HCT116 (cell line): ENCODE measurements around the gene FCHSD2. TPM values are rescaled to one million over a fixed set of nuclear protein-coding genes. Genes with fewer than 3 reads are reported as not detected.
"Not testable (repeated sequence)": the region's sequence is repeated elsewhere in the genome, so short reads cannot be mapped to it uniquely, and the experiment has no call there.

Experiments
- ATAC-seq: fragments of 200-7000 bp; cut with Tn5 transposase; 2 replicates; pipeline ENCODE4 v1.9.1; 2020; ENCODE audit warnings: mild to moderate bottlenecking, moderate library complexity
- BruUV-seq: library from RNA; stranded (reverse); fragments of 400-500 nt; replicated peaks from 2 replicates; lab custom pipeline; 2021; lab: Mats Ljungman, UMichigan
- CTCF ChIA-PET: fragments of 300-600 bp; sonication (Branson Sonifier 250); formaldehyde crosslinking; loops from one replicate; lab custom pipeline; 2021; ENCODE audit warnings: antibody characterized with exemption; lab: Charles Lee
- POLR2A ChIA-PET: fragments of 300-600, 350-600 bp; sonication (Branson Sonifier 250); formaldehyde crosslinking; loops from one replicate; lab custom pipeline; 2021; ENCODE audit warnings: antibody characterized with exemption; lab: Charles Lee
- RAD21 ChIA-PET, 2 experiments: fragments of 300-600 bp; sonication (Branson Sonifier 250); formaldehyde crosslinking; loops; one replicate each; lab custom pipeline; 2023; ENCODE audit warnings: low total read pairs in 2 of 2; ENCODE audit not compliant: uncharacterized antibody in 2 of 2, unreplicated experiment in 2 of 2, low non-redundant PET in 1 of 2; lab: Charles Lee
- DNase-seq: peaks from one replicate; pipeline ENCODE4 v3.0.0-alpha.2; 2010; ENCODE audit warnings: low read depth, low spot score
- H2AFZ ChIP-seq: fragments of 200-600 bp; shearing (Covaris generic), sonication (generic); 2 replicates; pipeline ENCODE4 v1.6.1; 2017; ENCODE audit warnings: low read depth, mixed run types, mixed read lengths, antibody characterized with exemption, low read length; ENCODE audit not compliant: poor library complexity, severe bottlenecking
- H3K27ac ChIP-seq: 2 replicates; pipeline ENCODE4 v1.5.1; 2012; ENCODE audit warnings: low read depth, low read length
- H3K27me3 ChIP-seq: fragments of 200-600 bp; sonication (generic); 2 replicates; pipeline ENCODE4 v1.6.1; 2016; ENCODE audit warnings: mixed run types, low read length, mixed read lengths; ENCODE audit not compliant: insufficient read depth
- H3K36me3 ChIP-seq, 2 experiments: fragments of 200-500 bp in 1 of 2; fragments of 200-600 bp in 1 of 2; sonication (Bioruptor generic) in 1 of 2; sonication (generic) in 1 of 2; 2 replicates each; pipeline versions ENCODE4 v1.5.1 to v1.6.1; 2014 to 2016; ENCODE audit warnings: low read length in 2 of 2, inconsistent platforms in 1 of 2, mixed read lengths in 1 of 2, mixed run types in 1 of 2; ENCODE audit not compliant: insufficient read depth in 2 of 2, control insufficient read depth in 1 of 2
- H3K4me1 ChIP-seq, 2 experiments: fragments of 200-600 bp in 1 of 2; sonication (generic) in 1 of 2; 2 replicates each; pipeline versions ENCODE4 v1.5.1 to v1.6.1; 2012 to 2017; ENCODE audit warnings: low read length in 2 of 2, inconsistent platforms in 1 of 2, mild to moderate bottlenecking in 1 of 2, mixed read lengths in 1 of 2, mixed run types in 1 of 2, moderate library complexity in 1 of 2; ENCODE audit not compliant: insufficient read depth in 2 of 2, control insufficient read depth in 1 of 2
- H3K4me2 ChIP-seq: fragments of 200-600 bp; sonication (generic); 2 replicates; pipeline ENCODE4 v1.6.1; 2017; ENCODE audit warnings: mixed run types, low read length, mixed read lengths
- H3K4me3 ChIP-seq, 2 experiments: fragments of 200-600 bp in 1 of 2; sonication (generic) in 1 of 2; replicated peaks in 1 of 2; 2 replicates each; pipeline ENCODE4 v1.5.1; 2011 to 2016; ENCODE audit warnings: low read length in 2 of 2, control low read depth in 1 of 2, low read depth in 1 of 2, mild to moderate bottlenecking in 1 of 2, mixed read lengths in 1 of 2, mixed run types in 1 of 2
- H3K79me2 ChIP-seq: fragments of 200-600 bp; sonication (generic); 2 replicates; pipeline ENCODE4 v1.6.1; 2017; ENCODE audit warnings: mild to moderate bottlenecking, mixed run types, low read length, moderate library complexity, mixed read lengths; ENCODE audit not compliant: insufficient read depth
- H3K9ac ChIP-seq: fragments of 200-600 bp; sonication (generic); 2 replicates; pipeline ENCODE4 v1.6.1; 2016; ENCODE audit warnings: low read length, mixed read lengths
- H3K9me2 ChIP-seq: fragments of 200-600 bp; sonication (generic), shearing (Covaris generic); 2 replicates; pipeline ENCODE4 v1.6.1; 2017; ENCODE audit warnings: mixed run types, mild to moderate bottlenecking, moderate library complexity; ENCODE audit not compliant: insufficient read depth
- H3K9me3 ChIP-seq, 2 experiments: fragments of 200-500 bp in 1 of 2; fragments of 200-600 bp in 1 of 2; sonication (Bioruptor generic) in 1 of 2; sonication (generic) in 1 of 2; 2 replicates each; pipeline ENCODE4 v1.6.1; 2014 to 2017; ENCODE audit warnings: low read length in 2 of 2, mixed read lengths in 2 of 2, inconsistent platforms in 1 of 2, low read depth in 1 of 2, mild to moderate bottlenecking in 1 of 2, mixed run types in 1 of 2, moderate library complexity in 1 of 2; ENCODE audit not compliant: control insufficient read depth in 1 of 2, insufficient read depth in 1 of 2
- H4K20me1 ChIP-seq: fragments of 200-600 bp; sonication (generic), shearing (Covaris generic); 2 replicates; pipeline ENCODE4 v1.6.1; 2017; ENCODE audit warnings: mixed run types, mild to moderate bottlenecking, moderate library complexity; ENCODE audit not compliant: insufficient read depth
- ATF3 ChIP-seq: IDR thresholded peaks from 2 replicates; pipeline ENCODE4 v1.6.1; 2012
- CBX3 ChIP-seq: IDR thresholded peaks from 2 replicates; pipeline ENCODE4 v1.6.1; 2012; ENCODE audit warnings: low read depth
- FOSL1 ChIP-seq: IDR thresholded peaks from 2 replicates; pipeline ENCODE4 v1.6.1; 2012; ENCODE audit warnings: low read depth
- POLR2A ChIP-seq: IDR thresholded peaks from 2 replicates; pipeline ENCODE4 v1.7.0; 2011; ENCODE audit warnings: borderline replicate concordance; ENCODE audit not compliant: insufficient read depth, insufficient read length; ENCODE audit errors: extremely low read depth
- POLR2AphosphoS5 ChIP-seq: IDR thresholded peaks from 2 replicates; pipeline ENCODE4 v1.6.1; 2011; ENCODE audit warnings: mild to moderate bottlenecking, low read depth, low read length, moderate library complexity
- REST ChIP-seq: IDR thresholded peaks from 2 replicates; pipeline ENCODE4 v1.6.1; 2012; ENCODE audit warnings: low read depth
- SP1 ChIP-seq: IDR thresholded peaks from 2 replicates; pipeline ENCODE4 v1.6.1; 2012; ENCODE audit warnings: low read depth
- SRF ChIP-seq: IDR thresholded peaks from 2 replicates; pipeline ENCODE4 v1.6.1; 2012; ENCODE audit warnings: low read depth
- ZFX ChIP-seq: fragments of 450-650 bp; IDR thresholded peaks from 2 replicates; pipeline ENCODE4 v1.6.1; 2017
- intact Hi-C: fragments of 100-400 bp; cut with micrococcal nuclease; formaldehyde crosslinking; loops from 2 replicates; pipeline ENCODE4 v1.10.0; 2022
- total RNA-seq: library from RNA; stranded (reverse); gene quantifications from one replicate; pipeline ENCODE4 v1.2.1, GENCODE V29; 2021; ENCODE audit not compliant: unreplicated experiment

The FCHSD2 gene
- total RNA-seq, 1 experiment from 2014 or later: 15.0 TPM

- peak; percentile 16 for ATAC-seq
Measured at GRCh38 chr11:72812604-72812966, 329.5 kb downstream of the FCHSD2 start.

GRCh38 chr11:72811686-72812085 lies 330.4 kb downstream of the FCHSD2 start:
- BruUV-seq, H3K36me3 ChIP-seq, H3K9ac ChIP-seq, DNase-seq, ATAC-seq, H3K4me3 ChIP-seq, H3K9me2 ChIP-seq, H4K20me1 ChIP-seq, H2AFZ ChIP-seq, H3K9me3 ChIP-seq, intact Hi-C loops, RAD21 ChIA-PET, H3K27ac ChIP-seq, POLR2A ChIA-PET, H3K27me3 ChIP-seq: not testable (repeated sequence)
- peaks cover 27% of the 10 kb centered on the region for H3K79me2 ChIP-seq
- H3K4me2 ChIP-seq: peak overlapping the region; percentile 100; the same call in 1 of the 2 replicates
- CTCF ChIA-PET: interaction anchor here (0.6 to 2.8 kb wide), 2 partner anchors 17 to 88 kb away, joined by 3 to 27 read pairs; no protein-coding TSS in a partner anchor
- H3K4me1 ChIP-seq: peaks cover 9 to 38% of the 10 kb centered on the region in 2 experiments; a peak in 3 of 4 replicates

More at GRCh38 chr11:72812604-72812966, 329.5 kb downstream of the FCHSD2 start:
- peaks cover 27% of the 10 kb centered on the region for H3K79me2 ChIP-seq
- H3K4me2 ChIP-seq: peak overlapping the region; percentile 100
- H3K9me3 ChIP-seq: no peaks in the 10 kb centered on the region
- CTCF ChIA-PET: interaction anchor here (0.8 to 2.8 kb wide), 10 partner anchors 9 to 424 kb away, joined by 3 to 27 read pairs (median 4); no protein-coding TSS in a partner anchor
- RAD21 ChIA-PET: interaction anchor here in 1 of 2 experiments (1.4 kb wide), 1 partner anchor 88 kb away, joined by 5 read pairs; no protein-coding TSS in a partner anchor
- peaks cover 0 to 9% of the 10 kb centered on the region in 2 experiments; a peak in 1 of 4 replicates for H3K36me3 ChIP-seq
- TF ChIP-seq POLR2AphosphoS5 (no peak), FOSL1 (no peak), ZFX (no peak), POLR2A (no peak), SRF (no peak), SP1 (no peak), REST (no peak), ATF3 (no peak), CBX3 (no peak)
- TF ChIP-seq, all 23 proteins: peak for 0
- no peak for DNase-seq
- H2AFZ ChIP-seq: no peak overlapping the region
- POLR2A ChIA-PET: interaction anchor here (0.9 to 1.4 kb wide), 2 partner anchors 19 to 341 kb away, joined by 3 to 10 read pairs; partner anchors contain the start of gene STARD10
- peaks cover 9 to 38% of the 10 kb centered on the region in 2 experiments; a peak in 3 of 4 replicates for H3K4me1 ChIP-seq
- no peaks in the 10 kb centered on the region for H4K20me1 ChIP-seq
- H3K9ac ChIP-seq: peak overlapping the region; percentile 93
- intact Hi-C loops: no loop called here
- H3K4me3 ChIP-seq: peak overlapping the region; percentile 85 to 95
- H3K27me3 ChIP-seq: no peaks in the 10 kb centered on the region
- peak overlapping the region; percentile 97 for H3K27ac ChIP-seq
- BruUV-seq: no TSS peak
- no peaks in the 10 kb centered on the region for H3K9me2 ChIP-seq
